Measurements from ENCODE around the gene CNOT4. TPM values are rescaled to one million over a fixed set of nuclear protein-coding genes. Genes with fewer than 3 reads are reported as not detected.
A peak's percentile ranks its signal among the peaks of the same experiment; 100 is the strongest.
"Not testable (repeated sequence)": the region's sequence is repeated elsewhere in the genome, so short reads cannot be mapped to it uniquely, and the experiment has no call there.

Gene CNOT4
- polyA plus RNA-seq, 4 donors, result 29.2 to 40.1 (median 34.9) TPM

- no peak for DNase-seq (ENCODE audit: low read depth in 4 of 4, low spot score in 3 of 4)
Observed at GRCh38 chr7:135517060-135517459, 7.2 kb upstream of the CNOT4 start.

- DNase-seq (ENCODE audit: low read depth in 4 of 4, low spot score in 3 of 4), result no peak
Observed at GRCh38 chr7:135514856-135515255, 5.0 kb upstream of the CNOT4 start.

GRCh38 chr7:135512135-135512887, 2.4 kb upstream of the CNOT4 start:
- DNase-seq (ENCODE audit: low read depth in 4 of 4, low spot score in 3 of 4), result peak in 1 of 4 donors; percentile 22

GRCh38 chr7:135510592-135511183, 786 bp upstream of the CNOT4 start:
- DNase-seq (ENCODE audit: low read depth in 4 of 4, low spot score in 3 of 4), result no peak

GRCh38 chr7:135509589-135509838, 388 bp downstream of the CNOT4 start:
- DNase-seq (ENCODE audit: low read depth in 4 of 4, low spot score in 3 of 4), result peak in 1 of 4 donors; percentile 16

GRCh38 chr7:135508883-135509588, 866 bp downstream of the CNOT4 start:
- DNase-seq (ENCODE audit: low read depth in 4 of 4, low spot score in 3 of 4), result peak in 1 of 4 donors; percentile 33

GRCh38 chr7:135501402-135501801, 8.5 kb downstream of the CNOT4 start:
- DNase-seq (ENCODE audit: low read depth in 4 of 4, low spot score in 3 of 4), result no peak

GRCh38 chr7:135499818-135500217, 10.1 kb downstream of the CNOT4 start:
- DNase-seq (ENCODE audit: low read depth in 4 of 4, low spot score in 3 of 4), result no peak

- not testable (repeated sequence) for DNase-seq (ENCODE audit: low read depth in 4 of 4, low spot score in 3 of 4)
Observed at GRCh38 chr7:135497161-135497560, 12.7 kb downstream of the CNOT4 start.

- no peak for DNase-seq (ENCODE audit: low read depth in 4 of 4, low spot score in 3 of 4)
Observed at GRCh38 chr7:135493362-135493761, 16.5 kb downstream of the CNOT4 start.

GRCh38 chr7:135492151-135492550, 17.8 kb downstream of the CNOT4 start:
- DNase-seq (ENCODE audit: low read depth in 4 of 4, low spot score in 3 of 4), result no peak

GRCh38 chr7:135490783-135491182, 19.1 kb downstream of the CNOT4 start:
- no peak for DNase-seq (ENCODE audit: low read depth in 4 of 4, low spot score in 3 of 4)

GRCh38 chr7:135489791-135490190, 20.1 kb downstream of the CNOT4 start:
- DNase-seq (ENCODE audit: low read depth in 4 of 4, low spot score in 3 of 4), result no peak

- DNase-seq (ENCODE audit: low read depth in 4 of 4, low spot score in 3 of 4), result no peak
Observed at GRCh38 chr7:135486261-135486920, 23.5 kb downstream of the CNOT4 start.

- no peak for DNase-seq (ENCODE audit: low read depth in 4 of 4, low spot score in 3 of 4)
Observed at GRCh38 chr7:135481598-135481979, 28.3 kb downstream of the CNOT4 start.

- no peak for DNase-seq (ENCODE audit: low read depth in 4 of 4, low spot score in 3 of 4)
Observed at GRCh38 chr7:135480966-135481597, 28.8 kb downstream of the CNOT4 start.

- DNase-seq (ENCODE audit: low read depth in 4 of 4, low spot score in 3 of 4), result no peak
Observed at GRCh38 chr7:135475521-135475920, 34.4 kb downstream of the CNOT4 start.

GRCh38 chr7:135469705-135470104, 40.2 kb downstream of the CNOT4 start:
- DNase-seq (ENCODE audit: low read depth in 4 of 4, low spot score in 3 of 4), result not testable (repeated sequence)

- DNase-seq (ENCODE audit: low read depth in 4 of 4, low spot score in 3 of 4), result no peak
Observed at GRCh38 chr7:135467207-135467711, 42.6 kb downstream of the CNOT4 start.

GRCh38 chr7:135466442-135467206, 43.3 kb downstream of the CNOT4 start:
- DNase-seq (ENCODE audit: low read depth in 4 of 4, low spot score in 3 of 4), result no peak
